K562 (cell line): ENCODE data around the gene CRYZ. TPM values are rescaled to one million over a fixed set of nuclear protein-coding genes. Genes with fewer than 3 reads are reported as not detected.

Experiments used
- ATAC-seq: fragments of 200-7000 bp; cut with Tn5 transposase; 3 replicates; pipeline ENCODE4 v1.9.1; 2020; ENCODE audit warnings: moderate library complexity
- BruUV-seq: library from RNA; stranded (reverse); fragments of 400-500 nt; replicated peaks from 2 replicates; lab custom pipeline; 2021; lab: Mats Ljungman, UMichigan
- CTCF ChIA-PET: fragments of 300-600 bp; formaldehyde crosslinking; extraction: SDS; loops from one replicate; lab custom pipeline; 2021; ENCODE audit warnings: low intra/inter-chr PET ratio; lab: Yijun Ruan, JAX
- POLR2A ChIA-PET: fragments of 300-600, 350-650 bp; sonication (Branson Sonifier 250); formaldehyde crosslinking; extraction: SDS; loops from one replicate; lab custom pipeline; 2021; ENCODE audit warnings: antibody characterized with exemption, inconsistent platforms; lab: Yijun Ruan, JAX
- DNase-seq, 4 experiments: peaks; one replicate each; pipeline versions ENCODE4 v3.0.0 to v3.0.0-alpha.2; 2011 to 2018; ENCODE audit warnings: low spot score in 3 of 4, mixed read lengths in 3 of 4; ENCODE audit errors: extremely low read depth in 1 of 4
- FAIRE-seq: peaks from 2 replicates; lab custom pipeline; 2011; peaks lifted over from hg19 to GRCh38; lab: Jason Lieb, UNC
- H2AFZ ChIP-seq: 2 replicates; pipeline ENCODE4 v1.6.0; 2011; ENCODE audit warnings: low read depth, low read length, control low read depth, inconsistent platforms
- H3K27ac ChIP-seq: fragments of 200-600 bp; 3 replicates; pipeline ENCODE4 v1.8.0; 2011; ENCODE audit warnings: low read depth, mild to moderate bottlenecking, control low read depth, inconsistent platforms, low read length, moderate library complexity, mixed read lengths; ENCODE audit errors: extremely low read depth
- H3K27me3 ChIP-seq, 2 experiments: fragments of 300-600 bp in 1 of 2; 2 replicates in 1 of 2; 3 replicates in 1 of 2; pipeline versions ENCODE4 v1.6.0 to v1.8.0; 2011; ENCODE audit warnings: inconsistent platforms in 2 of 2, low read length in 2 of 2, mild to moderate bottlenecking in 1 of 2, mixed read lengths in 1 of 2, moderate library complexity in 1 of 2; ENCODE audit not compliant: control insufficient read depth in 2 of 2, insufficient read depth in 2 of 2
- H3K36me3 ChIP-seq: fragments of 300-600 bp; 3 replicates; pipeline ENCODE4 v1.8.0; 2011; ENCODE audit warnings: mild to moderate bottlenecking, low read length, inconsistent platforms; ENCODE audit not compliant: control insufficient read depth, insufficient read depth
- H3K4me1 ChIP-seq, 2 experiments: fragments of 200-600 bp in 1 of 2; replicated peaks in 1 of 2; 2 replicates in 1 of 2; 3 replicates in 1 of 2; pipeline versions ENCODE4 v1.5.1 to v1.8.0; 2011; ENCODE audit warnings: inconsistent platforms in 2 of 2, low read length in 2 of 2, mild to moderate bottlenecking in 1 of 2, mixed read lengths in 1 of 2, moderate library complexity in 1 of 2; ENCODE audit not compliant: control insufficient read depth in 2 of 2, insufficient read depth in 2 of 2
- H3K4me2 ChIP-seq: 2 replicates; pipeline ENCODE4 v1.6.1; 2011; ENCODE audit warnings: low read length, control low read depth, inconsistent platforms, mixed read lengths; ENCODE audit not compliant: insufficient read depth
- H3K4me3 ChIP-seq: fragments of 200-600 bp; sonication (generic), shearing (Covaris generic); 2 replicates; pipeline ENCODE4 v1.5.1; 2016; ENCODE audit warnings: control low read depth, inconsistent platforms
- H3K79me2 ChIP-seq: fragments of 200-600 bp; 3 replicates; pipeline ENCODE4 v1.8.0; 2011; ENCODE audit warnings: low read length, inconsistent platforms; ENCODE audit not compliant: control insufficient read depth, insufficient read depth
- H3K9ac ChIP-seq, 2 experiments: 2 replicates each; pipeline versions ENCODE4 v1.6.0 to v1.6.1; 2011; ENCODE audit warnings: low read depth in 2 of 2, low read length in 2 of 2, control low read depth in 1 of 2, inconsistent platforms in 1 of 2, mild to moderate bottlenecking in 1 of 2, mixed read lengths in 1 of 2; ENCODE audit not compliant: insufficient read depth in 1 of 2
- H3K9me1 ChIP-seq: one replicate; pipeline ENCODE4 v1.6.0; 2011; ENCODE audit warnings: inconsistent platforms, mild to moderate bottlenecking, low read length, moderate library complexity; ENCODE audit not compliant: control insufficient read depth, insufficient read depth
- H3K9me3 ChIP-seq: replicated peaks from 2 replicates; pipeline ENCODE4 v1.5.1; 2011; ENCODE audit warnings: low read depth, low read length, inconsistent platforms; ENCODE audit not compliant: control insufficient read depth, insufficient read depth
- H4K20me1 ChIP-seq: replicated peaks from 2 replicates; pipeline ENCODE4 v1.6.1; 2011; ENCODE audit warnings: low read length, inconsistent platforms, mixed read lengths; ENCODE audit not compliant: control insufficient read depth, insufficient read depth
- BHLHE40 ChIP-seq: IDR thresholded peaks from 2 replicates; pipeline ENCODE4 v1.6.1; 2011; ENCODE audit warnings: low read length, improper control_type of control experiment
- CBFB ChIP-seq: sonication (generic); formaldehyde crosslinking; IDR thresholded peaks from 2 replicates; pipeline ENCODE4 v1.4.0; 2020; ENCODE audit warnings: mild to moderate bottlenecking, missing genetic modification reagents
- HMG20B ChIP-seq: fragments of 250-450 bp; sonication (Bioruptor Pico); IDR thresholded peaks from 2 replicates; pipeline ENCODE4 v1.5.0; 2021; ENCODE audit warnings: mild to moderate bottlenecking
- MTF1 ChIP-seq: fragments of 250-450 bp; sonication (Bioruptor Pico); IDR thresholded peaks from 2 replicates; pipeline ENCODE4 v1.9.0; 2021; ENCODE audit warnings: moderate library complexity, mild to moderate bottlenecking, inconsistent platforms, borderline replicate concordance
- POLR2A ChIP-seq: fragments of 450-650 bp; conservative IDR thresholded peaks from 2 replicates; pipeline ENCODE4 v1.6.1; 2016
- TRIM24 ChIP-seq, 2 experiments: fragments of 450-650 bp; IDR thresholded peaks; 2 replicates each; pipeline ENCODE4 v1.6.1; 2016
- ZNF165 ChIP-seq: fragments of 250-450 bp; sonication (Bioruptor Pico); IDR thresholded peaks from 2 replicates; pipeline ENCODE4 v1.4.0; 2020; ENCODE audit warnings: borderline replicate concordance
- ZNF589 ChIP-seq: fragments of 200-800 bp; sonication (Bioruptor generic); IDR thresholded peaks from 2 replicates; pipeline ENCODE4 v1.6.1; 2016; ENCODE audit warnings: low read depth, missing genetic modification characterization, missing compliant biosample characterization
- ZNF778 ChIP-seq: fragments of 450-650 bp; formaldehyde crosslinking; IDR thresholded peaks from 2 replicates; pipeline ENCODE4 v1.4.0; 2020; ENCODE audit warnings: mild to moderate bottlenecking, moderate library complexity
- WGBS: fragments of 100-300 bp; shearing (Covaris generic); methylation state at CpG from one replicate; pipeline ENCODE4 v1.1.6; 2016; ENCODE audit warnings: low coverage, mixed read lengths; ENCODE audit not compliant: insufficient coverage; ENCODE audit errors: missing lambda C conversion rate; 5-methylcytosine and 5-hydroxymethylcytosine counted together
- in situ Hi-C: fragments of 300-500 bp; cut with MboI; formaldehyde crosslinking; loops from 4 replicates; pipeline ENCODE4 v1.15.0; 2018; ENCODE audit warnings: inconsistent platforms, mixed read lengths
- intact Hi-C: fragments of 100-400 bp; cut with micrococcal nuclease; formaldehyde crosslinking; loops from 2 replicates; pipeline ENCODE4 v1.14.2; 2022
- polyA plus RNA-seq, 8 experiments: library from polyadenylated mRNA; depleted of rRNA in 4 of 8; stranded (reverse) in 5 of 8; unstranded in 3 of 8; fragments of >200 nt; fragmentation: Nextera tagmentation in 2 of 8; fragmentation: Illumina TruSeq in 1 of 8; extraction: Ambion mirVana in 2 of 8; extraction: Trizol in 1 of 8; gene quantifications; 2 replicates each; pipeline versions ENCODE4 v1.2.1 to v1.2.3, GENCODE V29; 2011 to 2014; ENCODE audit warnings: inconsistent platforms in 1 of 8, missing spikeins in 1 of 8
- total RNA-seq, 7 experiments: library from RNA; depleted of rRNA in 6 of 7; stranded (reverse); fragments of >200 nt in 6 of 7; fragmentation: Illumina TruSeq in 2 of 7; extraction: Trizol in 2 of 7; gene quantifications; 2 replicates each; pipeline versions ENCODE4 v1.2.1 to v1.2.3, GENCODE V29; 2011 to 2021; ENCODE audit warnings: low replicate concordance in 1 of 7
- TF ChIP-seq, protein P1 (sequence below): fragments of 450-650 bp; formaldehyde crosslinking; IDR thresholded peaks from 2 replicates; pipeline ENCODE4 v1.4.0; 2022; ENCODE audit warnings: missing genetic modification characterization
- TF ChIP-seq, protein P2 (sequence below): fragments of 250-450 bp; sonication (Bioruptor Pico); IDR thresholded peaks from 2 replicates; pipeline ENCODE4 v1.4.0; 2020

The CRYZ gene
- total and polyA plus RNA-seq, 9 of the 15 experiments (the other 6 are each of a cell fraction or from before 2014, with no cell fraction given) = 51.7 to 179 (median 81.4) TPM

DNA sequence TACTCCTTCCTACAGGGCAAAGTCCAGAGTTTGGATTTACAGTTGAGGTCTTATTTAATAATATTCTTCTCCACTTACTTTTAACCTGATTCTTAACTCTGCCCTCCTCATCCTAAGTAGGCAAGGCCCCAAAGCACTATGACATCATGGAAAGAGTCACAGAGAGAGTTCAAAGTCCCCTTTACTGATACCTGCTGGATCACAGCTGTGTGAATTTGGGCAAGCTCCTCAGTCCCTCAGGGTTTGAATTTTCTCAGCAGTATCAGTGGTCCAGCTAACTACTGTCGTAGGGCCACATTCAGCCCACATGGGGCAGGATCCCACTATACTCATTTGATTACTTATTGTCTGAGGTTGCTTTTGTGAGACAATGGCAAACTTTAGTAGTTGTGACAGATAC lies 16.1 kb upstream of the CRYZ start:
- FAIRE-seq (no peak), DNase-seq (no peak), ATAC-seq (no peak)
- Histone ChIP-seq H3K9me3 (peaks cover 4% of the 10 kb centered on the region; the same call in 1 of the 2 replicates), H3K4me3 (no peak overlapping the region), H3K9ac (no peak overlapping the region), H3K4me2 (no peak overlapping the region), H3K36me3 (peaks cover 67% of the 10 kb centered on the region; the same call in 2 of the 3 replicates), H3K9me1 (no peaks in the 10 kb centered on the region), H3K27ac (no peak overlapping the region), H3K79me2 (no peaks in the 10 kb centered on the region), H3K4me1 (no peaks in the 10 kb centered on the region), H2AFZ (no peak overlapping the region), H3K27me3 (no peaks in the 10 kb centered on the region), H4K20me1 (no peaks in the 10 kb centered on the region)
- BruUV-seq = no TSS peak
- POLR2A ChIA-PET = interaction anchor here (1.4 kb wide), 1 partner anchor 15 kb away, joined by 4 read pairs; no protein-coding TSS in a partner anchor
- 86% methylated on average over 1 of the region's 1 CpG for WGBS
- in situ Hi-C loops = no loop called here
- CTCF ChIA-PET = interaction anchor here (0.6 kb wide), 1 partner anchor 11 kb away, joined by 3 read pairs; no protein-coding TSS in a partner anchor
- TF ChIP-seq ZNF778 (CRISPR knock-in tag) (no peak), CBFB (CRISPR knock-in tag) (no peak), BHLHE40 (no peak), HMG20B (CRISPR knock-in tag) (no peak), MTF1 (CRISPR knock-in tag) (no peak), TRIM24 (IDR thresholded peaks at IDR 0.05) (no peak), ZNF589 (no peak), ZNF165 (CRISPR knock-in tag) (no peak), POLR2A (no peak)
- TF ChIP-seq, protein P1, sequence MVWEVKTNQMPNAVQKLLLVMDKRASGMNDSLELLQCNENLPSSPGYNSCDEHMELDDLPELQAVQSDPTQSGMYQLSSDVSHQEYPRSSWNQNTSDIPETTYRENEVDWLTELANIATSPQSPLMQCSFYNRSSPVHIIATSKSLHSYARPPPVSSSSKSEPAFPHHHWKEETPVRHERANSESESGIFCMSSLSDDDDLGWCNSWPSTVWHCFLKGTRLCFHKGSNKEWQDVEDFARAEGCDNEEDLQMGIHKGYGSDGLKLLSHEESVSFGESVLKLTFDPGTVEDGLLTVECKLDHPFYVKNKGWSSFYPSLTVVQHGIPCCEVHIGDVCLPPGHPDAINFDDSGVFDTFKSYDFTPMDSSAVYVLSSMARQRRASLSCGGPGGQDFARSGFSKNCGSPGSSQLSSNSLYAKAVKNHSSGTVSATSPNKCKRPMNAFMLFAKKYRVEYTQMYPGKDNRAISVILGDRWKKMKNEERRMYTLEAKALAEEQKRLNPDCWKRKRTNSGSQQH (CRISPR knock-in tag) = no peak
- TF ChIP-seq, protein P2, sequence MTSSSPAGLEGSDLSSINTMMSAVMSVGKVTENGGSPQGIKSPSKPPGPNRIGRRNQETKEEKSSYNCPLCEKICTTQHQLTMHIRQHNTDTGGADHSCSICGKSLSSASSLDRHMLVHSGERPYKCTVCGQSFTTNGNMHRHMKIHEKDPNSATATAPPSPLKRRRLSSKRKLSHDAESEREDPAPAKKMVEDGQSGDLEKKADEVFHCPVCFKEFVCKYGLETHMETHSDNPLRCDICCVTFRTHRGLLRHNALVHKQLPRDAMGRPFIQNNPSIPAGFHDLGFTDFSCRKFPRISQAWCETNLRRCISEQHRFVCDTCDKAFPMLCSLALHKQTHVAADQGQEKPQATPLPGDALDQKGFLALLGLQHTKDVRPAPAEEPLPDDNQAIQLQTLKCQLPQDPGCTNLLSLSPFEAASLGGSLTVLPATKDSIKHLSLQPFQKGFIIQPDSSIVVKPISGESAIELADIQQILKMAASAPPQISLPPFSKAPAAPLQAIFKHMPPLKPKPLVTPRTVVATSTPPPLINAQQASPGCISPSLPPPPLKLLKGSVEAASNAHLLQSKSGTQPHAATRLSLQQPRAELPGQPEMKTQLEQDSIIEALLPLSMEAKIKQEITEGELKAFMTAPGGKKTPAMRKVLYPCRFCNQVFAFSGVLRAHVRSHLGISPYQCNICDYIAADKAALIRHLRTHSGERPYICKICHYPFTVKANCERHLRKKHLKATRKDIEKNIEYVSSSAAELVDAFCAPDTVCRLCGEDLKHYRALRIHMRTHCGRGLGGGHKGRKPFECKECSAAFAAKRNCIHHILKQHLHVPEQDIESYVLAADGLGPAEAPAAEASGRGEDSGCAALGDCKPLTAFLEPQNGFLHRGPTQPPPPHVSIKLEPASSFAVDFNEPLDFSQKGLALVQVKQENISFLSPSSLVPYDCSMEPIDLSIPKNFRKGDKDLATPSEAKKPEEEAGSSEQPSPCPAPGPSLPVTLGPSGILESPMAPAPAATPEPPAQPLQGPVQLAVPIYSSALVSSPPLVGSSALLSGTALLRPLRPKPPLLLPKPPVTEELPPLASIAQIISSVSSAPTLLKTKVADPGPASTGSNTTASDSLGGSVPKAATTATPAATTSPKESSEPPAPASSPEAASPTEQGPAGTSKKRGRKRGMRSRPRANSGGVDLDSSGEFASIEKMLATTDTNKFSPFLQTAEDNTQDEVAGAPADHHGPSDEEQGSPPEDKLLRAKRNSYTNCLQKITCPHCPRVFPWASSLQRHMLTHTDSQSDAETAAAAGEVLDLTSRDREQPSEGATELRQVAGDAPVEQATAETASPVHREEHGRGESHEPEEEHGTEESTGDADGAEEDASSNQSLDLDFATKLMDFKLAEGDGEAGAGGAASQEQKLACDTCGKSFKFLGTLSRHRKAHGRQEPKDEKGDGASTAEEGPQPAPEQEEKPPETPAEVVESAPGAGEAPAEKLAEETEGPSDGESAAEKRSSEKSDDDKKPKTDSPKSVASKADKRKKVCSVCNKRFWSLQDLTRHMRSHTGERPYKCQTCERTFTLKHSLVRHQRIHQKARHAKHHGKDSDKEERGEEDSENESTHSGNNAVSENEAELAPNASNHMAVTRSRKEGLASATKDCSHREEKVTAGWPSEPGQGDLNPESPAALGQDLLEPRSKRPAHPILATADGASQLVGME (CRISPR knock-in tag) = no peak
- intact Hi-C loops = no loop called here
